GM18499 (cell line): ENCODE data around the gene BMP2K.

Experiments used
- ATAC-seq: cut with Tn5 transposase; IDR thresholded peaks from one replicate; pipeline ENCODE4 v1.9.1; 2021; ENCODE audit warnings: moderate number of reproducible peaks; ENCODE audit not compliant: insufficient read depth, unreplicated experiment

Gene BMP2K

DNA sequence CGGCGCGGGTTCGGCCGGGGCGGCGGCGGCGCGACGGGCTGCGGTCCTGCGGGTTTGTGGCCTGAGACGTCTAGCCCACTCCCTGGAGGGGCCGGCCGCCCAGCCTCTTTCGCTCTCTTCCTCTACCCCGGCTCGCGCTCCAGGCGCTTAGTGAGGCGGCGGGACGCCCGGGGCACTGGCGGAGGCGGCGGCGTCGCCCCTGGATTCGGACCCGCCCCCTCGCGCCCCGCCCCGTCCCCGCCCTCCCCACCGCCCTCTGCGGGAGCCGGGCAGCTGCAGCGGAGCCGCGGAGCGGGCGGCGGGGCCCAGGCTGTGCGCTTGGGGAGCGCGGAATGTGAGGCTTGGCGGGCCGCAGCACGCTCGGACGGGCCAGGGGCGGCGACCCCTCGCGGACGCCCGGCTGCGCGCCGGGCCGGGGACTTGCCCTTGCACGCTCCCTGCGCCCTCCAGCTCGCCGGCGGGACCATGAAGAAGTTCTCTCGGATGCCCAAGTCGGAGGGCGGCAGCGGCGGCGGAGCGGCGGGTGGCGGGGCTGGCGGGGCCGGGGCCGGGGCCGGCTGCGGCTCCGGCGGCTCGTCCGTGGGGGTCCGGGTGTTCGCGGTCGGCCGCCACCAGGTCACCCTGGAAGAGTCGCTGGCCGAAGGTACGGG lies at the start of gene BMP2K:
BMP2K (plus strand) TSS at position 272 of the 650 bp plus-strand sequence; CDS start at position 466, 194 bp downstream.
- peak; percentile 30 for ATAC-seq

GRCh38 chr4:78726546-78726945 lies 49.6 kb upstream of the BMP2K start:
- ATAC-seq: no peak

- no peak for ATAC-seq
Observed at GRCh38 chr4:78732332-78733104, 43.6 kb upstream of the BMP2K start.

DNA sequence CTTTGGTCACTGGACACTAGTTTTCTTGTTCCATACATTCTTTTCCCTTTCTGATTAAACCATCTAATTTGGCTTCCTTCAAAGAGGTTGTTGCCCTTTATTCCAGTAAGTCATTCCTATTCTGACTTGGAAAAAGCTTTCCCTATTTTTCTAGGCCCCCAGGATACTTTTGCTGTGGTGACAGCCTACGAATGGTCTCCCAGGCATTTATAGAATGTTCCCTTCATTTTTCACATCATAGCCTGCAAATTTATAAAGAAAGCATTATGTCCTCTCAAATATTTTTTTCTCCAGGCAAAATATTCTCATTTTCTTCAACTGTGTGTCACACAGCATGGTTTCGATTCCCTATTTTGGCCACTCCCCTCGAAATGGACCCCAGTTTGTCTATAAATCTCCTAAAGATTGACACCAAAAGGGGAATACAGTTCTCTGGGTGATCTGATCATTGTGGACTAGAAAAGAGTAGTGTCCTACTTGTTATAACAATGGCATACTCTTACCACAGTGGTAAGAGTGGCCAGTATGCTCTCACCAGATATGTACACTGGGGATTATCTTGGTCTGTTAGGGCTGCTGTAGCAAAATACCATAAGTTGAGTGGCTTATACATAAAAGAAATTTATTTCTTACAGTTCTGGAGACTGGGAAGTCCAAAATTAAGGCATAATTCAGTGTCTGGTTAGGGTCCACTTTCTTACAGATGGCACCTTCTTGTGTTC lies 41.5 kb upstream of the BMP2K start:
- no peak for ATAC-seq

- ATAC-seq: peak; percentile 53
Observed at GRCh38 chr4:78735697-78736096, 40.5 kb upstream of the BMP2K start.

DNA sequence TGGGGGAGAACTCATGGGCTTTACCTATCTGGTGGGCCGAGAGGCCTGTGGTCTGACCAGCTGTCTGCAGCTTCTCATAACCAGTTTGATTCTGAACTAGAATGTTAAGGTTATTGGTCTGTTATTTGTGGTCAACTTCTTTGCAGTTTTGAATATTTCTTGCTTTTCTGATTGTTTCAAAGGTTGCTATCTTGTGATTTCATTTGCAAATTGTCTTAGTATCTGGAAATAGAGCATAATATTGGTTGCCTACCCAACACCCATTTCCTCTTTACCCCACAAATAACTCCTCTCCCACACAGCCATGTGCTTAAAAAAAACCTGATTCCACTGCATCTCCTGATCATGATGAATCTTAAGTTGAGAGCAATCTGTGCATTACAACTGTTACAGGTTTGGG lies 39.1 kb upstream of the BMP2K start:
- ATAC-seq: peak; percentile 46

- no peak for ATAC-seq
Observed at GRCh38 chr4:78737973-78738372, 38.2 kb upstream of the BMP2K start.

DNA sequence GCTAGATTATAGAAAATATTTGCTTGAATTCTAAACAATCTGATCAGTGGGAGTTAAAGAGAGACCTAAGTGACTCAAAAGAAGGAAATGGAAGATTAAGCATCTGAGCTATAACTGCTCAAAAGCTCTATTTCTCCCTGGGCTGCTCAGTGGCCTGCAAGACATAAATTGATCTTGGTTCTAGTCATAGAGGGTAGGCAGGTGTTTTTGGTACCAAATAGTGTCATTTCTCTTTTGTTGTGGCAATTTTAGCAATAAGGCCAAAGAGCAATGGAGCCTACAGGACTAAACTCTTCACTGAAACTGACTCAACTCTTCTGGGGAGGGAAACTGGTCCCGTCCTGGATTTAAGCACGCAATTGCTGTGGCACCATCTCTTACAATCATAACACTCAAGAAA lies 33.9 kb upstream of the BMP2K start:
- no peak for ATAC-seq

DNA sequence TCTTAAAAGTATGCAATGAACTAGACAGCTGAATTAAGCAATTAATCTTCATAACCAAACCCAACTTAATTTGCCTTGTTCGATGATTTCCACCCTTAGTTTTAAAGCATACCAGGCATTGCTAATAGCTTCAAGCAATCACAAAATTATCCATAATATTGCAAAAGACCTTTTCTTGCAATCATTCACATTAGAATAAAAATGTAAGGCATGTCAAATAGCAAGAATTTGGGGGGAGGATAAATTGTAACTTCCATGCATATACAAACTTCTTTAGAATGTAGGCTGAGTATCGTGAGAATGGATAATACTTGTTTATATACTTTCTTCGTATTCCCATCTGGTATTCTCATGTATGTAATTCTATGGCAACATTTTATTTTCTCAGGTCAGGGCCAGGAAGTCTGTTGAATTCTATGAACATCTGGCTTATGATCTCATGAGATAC lies 28.7 kb upstream of the BMP2K start:
- no peak for ATAC-seq

- ATAC-seq: no peak
Observed at GRCh38 chr4:78748381-78748780, 27.8 kb upstream of the BMP2K start.

DNA sequence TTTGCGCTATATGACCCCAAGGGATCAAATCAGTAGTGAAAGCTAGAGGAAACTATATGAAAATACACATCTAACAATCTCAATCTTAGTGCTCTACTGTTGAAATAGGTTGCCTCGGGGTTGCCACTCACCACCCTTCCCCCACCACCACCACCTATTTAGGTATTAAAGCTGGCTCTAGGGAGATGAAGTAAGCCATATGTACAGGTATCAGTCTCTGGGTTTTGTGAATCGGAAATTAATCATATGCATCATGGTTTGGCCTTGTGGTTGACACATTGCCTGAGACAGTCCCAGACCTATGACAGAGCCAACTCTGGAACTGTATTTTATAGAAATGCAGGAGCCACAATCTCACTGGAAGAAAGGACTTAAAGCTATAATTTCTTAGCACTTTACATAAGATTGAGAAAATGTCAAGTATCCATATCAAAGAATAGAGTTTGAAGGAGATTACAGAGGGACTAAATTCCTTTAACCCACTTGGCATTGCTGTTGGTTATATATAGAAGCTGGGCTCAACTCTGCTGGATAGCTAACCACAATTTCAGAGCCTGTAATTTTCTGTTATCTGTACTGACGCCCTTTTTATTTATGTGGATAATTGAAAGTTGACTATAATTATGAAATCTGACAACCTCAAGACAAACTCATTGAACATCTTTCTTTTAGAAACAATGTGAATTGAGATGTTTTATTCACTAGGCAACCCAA lies 26.7 kb upstream of the BMP2K start:
- no peak for ATAC-seq

GRCh38 chr4:78749972-78750727 lies 26.0 kb upstream of the BMP2K start:
- ATAC-seq: peak; percentile 88

- no peak for ATAC-seq
Observed at GRCh38 chr4:78753091-78753490, 23.1 kb upstream of the BMP2K start.

- ATAC-seq: no peak
Observed at GRCh38 chr4:78754872-78755271, 21.3 kb upstream of the BMP2K start.

- ATAC-seq: no peak
Observed at GRCh38 chr4:78756137-78756536, 20.0 kb upstream of the BMP2K start.

GRCh38 chr4:78756776-78757175 lies 19.4 kb upstream of the BMP2K start:
- ATAC-seq: no peak

- ATAC-seq: no peak
Observed at GRCh38 chr4:78757574-78757973, 18.6 kb upstream of the BMP2K start.

- ATAC-seq: no peak
Observed at GRCh38 chr4:78758085-78758484, 18.1 kb upstream of the BMP2K start.

- no peak for ATAC-seq
Observed at GRCh38 chr4:78762529-78762928, 13.6 kb upstream of the BMP2K start.

GRCh38 chr4:78763251-78763650 lies 12.9 kb upstream of the BMP2K start:
- no peak for ATAC-seq
